Hypothalamus (tissue), 51 donors: ENCODE data around the gene ADGRG1.

Experiments
- DNase-seq, 51 donors: peaks; one replicate each; lab custom pipeline; 2025; lab: John Stamatoyannopoulos, UW

The ADGRG1 gene

DNA sequence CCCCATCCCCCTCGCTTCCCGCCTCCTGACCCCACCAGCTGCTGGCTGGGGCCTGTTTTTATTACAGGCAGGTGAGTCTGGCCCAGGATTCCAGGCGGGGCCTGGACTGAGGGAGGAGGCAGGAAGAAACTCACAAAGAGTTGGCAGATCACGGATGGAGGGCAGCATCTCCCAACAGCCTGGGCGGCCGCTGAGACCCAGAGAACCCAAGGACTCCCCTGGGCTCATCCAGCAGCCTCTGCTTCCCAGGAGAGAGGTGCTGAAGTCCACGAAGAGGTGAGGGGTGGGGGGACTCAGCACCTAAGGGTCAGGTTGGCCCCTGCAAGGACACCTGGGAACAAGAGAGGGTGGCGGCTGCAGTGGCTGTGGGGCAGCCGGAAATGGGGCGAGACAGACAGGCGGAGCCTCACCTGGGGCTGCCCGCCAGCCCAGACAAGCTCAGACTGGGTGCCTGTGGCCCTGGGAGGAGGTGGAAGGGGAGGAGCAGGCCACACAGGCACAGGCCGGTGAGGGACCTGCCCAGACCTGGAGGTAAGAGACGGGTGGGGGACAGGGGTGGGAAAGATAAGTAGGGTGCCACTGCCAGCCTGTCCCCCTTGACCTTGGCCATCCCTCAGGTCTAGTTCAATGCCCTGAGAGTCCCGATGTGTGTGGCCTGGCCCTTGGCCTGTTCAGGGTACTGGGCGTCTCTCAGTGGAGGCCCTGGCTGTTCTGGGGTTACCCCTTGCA lies 8.7 kb upstream of the ADGRG1 start:
- no peak for DNase-seq

- DNase-seq, result no peak
Observed at GRCh38 chr16:57620335-57621231, 7.8 kb upstream of the ADGRG1 start.

DNA sequence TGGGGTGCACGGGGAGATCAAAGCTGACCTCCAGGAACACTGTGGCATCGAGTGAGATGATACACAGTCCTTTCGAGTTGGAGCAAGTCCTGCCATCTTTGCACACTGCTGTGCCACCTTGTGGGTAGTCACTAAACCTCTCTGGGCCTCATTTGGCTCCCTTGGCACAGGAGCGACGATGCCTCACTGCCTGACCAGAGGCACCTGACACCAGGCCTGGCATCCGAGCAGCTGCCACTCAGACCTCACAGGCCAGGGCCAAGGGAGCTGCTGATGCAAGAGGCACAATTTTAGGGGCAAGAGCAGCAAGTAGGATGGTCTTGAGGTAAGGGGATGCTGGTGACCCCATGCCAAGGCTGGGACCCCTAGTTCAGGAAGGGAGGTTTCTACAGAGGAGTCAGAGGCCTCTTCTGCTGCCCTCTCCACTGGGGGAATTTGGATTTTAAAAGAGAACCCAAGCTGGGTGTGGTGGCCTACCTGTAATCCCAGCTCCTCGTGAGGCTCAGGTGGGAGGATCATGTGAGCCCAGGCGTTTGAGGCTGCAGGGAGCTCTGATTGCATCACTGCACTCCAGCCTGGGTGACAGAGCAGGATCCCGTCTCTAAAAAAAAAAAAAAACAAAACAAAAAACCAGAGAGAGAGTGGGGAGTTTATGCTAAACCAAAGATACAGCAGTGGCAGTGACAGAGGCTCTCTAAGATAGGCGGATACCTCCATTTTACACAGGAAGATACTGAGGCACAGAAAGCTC lies 6.7 kb upstream of the ADGRG1 start:
- DNase-seq, result no peak

DNA sequence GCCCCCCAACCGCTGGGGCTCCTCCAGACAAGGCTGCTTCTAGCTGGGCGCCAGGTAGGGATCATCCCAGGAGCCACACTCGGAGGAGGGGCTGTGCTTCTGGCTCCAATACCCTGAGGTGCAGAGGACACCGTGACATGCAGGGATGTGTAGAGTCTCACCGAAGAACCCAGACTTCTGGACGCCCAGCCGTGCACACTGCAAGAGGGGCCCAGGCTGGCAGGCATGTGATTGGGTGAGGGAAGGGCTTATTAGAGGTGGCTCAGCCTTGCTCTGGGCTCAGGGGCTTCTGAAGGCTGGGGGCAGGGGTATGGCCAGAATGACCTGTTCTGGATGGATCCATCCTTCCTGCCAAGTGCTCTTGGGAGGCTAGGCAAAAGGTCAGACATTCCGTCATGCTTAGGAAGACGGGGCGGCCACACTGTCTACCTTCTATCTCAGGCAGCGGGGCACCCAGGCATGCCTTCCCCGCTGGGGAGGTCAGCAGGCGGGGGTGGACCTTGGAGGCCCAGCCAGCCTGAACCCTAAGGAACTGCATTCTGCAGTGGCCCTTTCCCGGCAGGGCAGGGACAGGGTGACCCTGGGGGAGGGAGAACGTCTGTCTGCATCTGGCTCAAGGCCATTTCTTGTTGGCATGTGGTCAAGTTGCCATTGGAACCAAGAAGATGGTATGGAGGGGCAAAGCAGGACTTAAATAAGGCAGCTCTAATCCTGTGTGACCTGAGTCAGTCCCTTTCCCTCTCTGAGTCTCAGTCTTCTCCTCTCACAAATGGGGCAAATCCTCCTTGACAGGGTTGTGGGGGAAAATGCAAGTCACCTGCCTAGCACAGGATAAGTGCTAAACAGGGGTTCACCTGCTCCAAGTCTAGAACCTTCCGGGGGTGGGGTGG lies 5.8 kb upstream of the ADGRG1 start:
- DNase-seq, result peak in 2 of 51 donors; percentile 41 to 43

- DNase-seq, result peak in 45 of 51 donors; percentile 26 to 93 (median 76)
Observed at GRCh38 chr16:57623251-57624043, 5.0 kb upstream of the ADGRG1 start.

GRCh38 chr16:57624044-57624688 lies 4.3 kb upstream of the ADGRG1 start:
- DNase-seq, result peak in 1 of 51 donors; percentile 58

GRCh38 chr16:57624806-57625500 lies 3.5 kb upstream of the ADGRG1 start:
- peak in 35 of 51 donors; percentile 34 to 86 (median 63) for DNase-seq

- peak in 4 of 51 donors; percentile 24 to 35 (median 32) for DNase-seq
Observed at GRCh38 chr16:57626420-57627170, 1.8 kb upstream of the ADGRG1 start.

DNA sequence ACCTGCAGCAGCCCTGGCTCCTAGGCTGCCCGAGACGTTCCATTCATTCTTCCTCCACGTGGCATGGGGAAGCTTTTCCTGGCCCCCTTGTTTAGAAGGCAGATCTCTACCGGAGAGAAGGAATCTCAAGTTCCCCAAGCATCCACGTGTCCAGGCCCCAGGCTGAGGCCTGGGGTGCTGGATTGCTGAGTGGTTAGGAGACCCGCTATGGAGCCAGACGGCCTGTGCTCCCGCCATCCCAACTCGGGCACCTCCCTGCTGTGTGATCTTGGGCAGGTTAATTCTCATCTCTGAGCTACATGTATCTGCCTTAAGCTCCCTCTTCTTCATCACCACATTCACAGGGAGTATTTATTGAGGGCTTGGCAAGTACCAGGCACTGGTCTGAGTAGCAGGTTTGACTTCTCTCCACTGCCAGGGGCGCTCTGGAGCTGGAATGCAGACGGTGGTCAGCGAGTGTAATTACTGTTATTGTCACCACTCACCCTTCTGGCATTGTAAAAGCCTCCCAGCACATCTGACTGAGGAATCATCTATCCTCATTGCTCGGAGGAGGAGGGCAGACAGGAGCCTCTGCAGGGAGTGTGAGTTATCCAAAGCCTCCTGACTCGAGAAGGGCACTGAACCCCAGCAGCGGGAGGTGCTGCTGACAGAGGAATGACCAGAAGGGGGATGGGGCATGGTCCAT lies 1.1 kb upstream of the ADGRG1 start:
- peak in 19 of 51 donors; percentile 31 to 71 (median 61) for DNase-seq

DNA sequence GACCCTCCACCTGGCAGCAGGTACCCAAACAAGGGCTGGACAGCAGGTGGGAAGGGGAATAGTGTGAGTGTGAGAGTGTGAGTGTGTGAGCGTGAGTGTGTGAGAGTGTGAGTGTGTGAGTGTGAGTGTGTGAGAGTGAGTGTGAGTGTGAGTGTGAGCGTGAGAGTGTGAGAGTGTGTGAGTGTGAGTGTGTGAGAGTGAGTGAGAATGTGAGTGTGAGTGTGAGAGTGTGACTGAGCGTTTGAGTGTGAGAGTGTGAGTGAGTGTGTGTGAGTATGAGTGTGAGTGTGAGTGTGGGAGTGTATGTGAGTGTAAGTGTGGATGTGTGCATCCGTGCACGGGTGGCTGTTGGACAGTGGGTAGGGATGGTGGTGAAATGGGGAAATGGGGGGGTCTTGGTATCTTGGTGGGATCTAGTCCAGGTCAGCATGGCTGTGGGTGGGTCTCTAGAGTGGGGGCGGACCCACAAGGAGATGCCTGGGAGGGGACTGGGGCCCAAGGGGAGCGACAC lies 408 bp downstream of the ADGRG1 start:
- peak in 3 of 51 donors; percentile 12 to 39 (median 28) for DNase-seq

- DNase-seq, result peak in 4 of 51 donors; percentile 31 to 33 (median 32)
Observed at GRCh38 chr16:57629516-57630406, 1.3 kb downstream of the ADGRG1 start.

DNA sequence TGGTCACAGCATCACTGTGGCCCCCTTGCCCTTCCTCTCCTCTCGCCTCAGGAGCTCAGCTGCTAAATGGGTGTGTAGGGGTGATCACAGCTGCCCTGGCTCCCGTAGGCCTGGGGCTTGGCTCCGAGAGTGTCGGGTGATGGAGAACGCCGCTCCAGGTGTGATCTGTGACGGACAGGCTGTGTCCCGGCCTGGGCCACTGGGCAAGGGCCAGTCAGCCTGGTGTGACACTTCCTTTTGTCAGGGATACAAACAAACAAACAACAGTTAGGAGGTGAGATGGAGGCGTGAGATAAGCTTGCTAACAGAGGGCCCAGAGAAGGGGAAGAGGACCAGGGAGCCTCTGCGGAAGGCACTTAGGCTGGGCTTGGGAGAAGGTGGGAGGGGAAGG lies 2.0 kb downstream of the ADGRG1 start:
- peak in 1 of 51 donors; percentile 28 for DNase-seq

- DNase-seq, result peak in 42 of 51 donors; percentile 19 to 84 (median 60)
Observed at GRCh38 chr16:57630931-57631845, 2.8 kb downstream of the ADGRG1 start.

GRCh38 chr16:57632568-57632967 lies 4.1 kb downstream of the ADGRG1 start:
- peak in 24 of 51 donors; percentile 16 to 62 (median 36) for DNase-seq
